ENCODE measurements around the gene SLITRK2.

Gene SLITRK2

GRCh38 chrX:145817331-145818185 is at the start of gene SLITRK2:
Gene SLITRK2 (plus strand): TSS chrX:145817829. CDS start chrX:145822426, 4,597 bp downstream.
- no peak for DNase-seq (ENCODE audit: insufficient read length, low spot score)
- no peak for FAIRE-seq

- FAIRE-seq (no peak), DNase-seq (ENCODE audit: insufficient read length, low spot score) (no peak)
These were observed 44.6 kb upstream of the SLITRK2 start for GRCh38 chrX:145773006-145773405.

- no peak for FAIRE-seq
- DNase-seq (ENCODE audit: insufficient read length, low spot score) = no peak
These were observed 25.3 kb upstream of the SLITRK2 start for GRCh38 chrX:145792281-145792680.

- FAIRE-seq = no peak
- no peak for DNase-seq (ENCODE audit: insufficient read length, low spot score)
These were observed 14.1 kb upstream of the SLITRK2 start for GRCh38 chrX:145803508-145803907.

GRCh38 chrX:145813081-145813480 is 4.5 kb upstream of the SLITRK2 start:
- no peak for DNase-seq (ENCODE audit: insufficient read length, low spot score)
- no peak for FAIRE-seq

GRCh38 chrX:145816601-145817315 is 871 bp upstream of the SLITRK2 start:
- FAIRE-seq = no peak
- DNase-seq (ENCODE audit: insufficient read length, low spot score) = no peak

- no peak for DNase-seq (ENCODE audit: insufficient read length, low spot score)
- FAIRE-seq = no peak
These were observed 821 bp downstream of the SLITRK2 start for GRCh38 chrX:145818186-145819113.

- FAIRE-seq = no peak
- DNase-seq (ENCODE audit: insufficient read length, low spot score) = no peak
These were observed 3.2 kb downstream of the SLITRK2 start for GRCh38 chrX:145820825-145821224.

GRCh38 chrX:145821291-145821897 is 3.8 kb downstream of the SLITRK2 start:
- no peak for FAIRE-seq

GRCh38 chrX:145821898-145822571 is 4.4 kb downstream of the SLITRK2 start:
- FAIRE-seq (no peak), DNase-seq (ENCODE audit: insufficient read length, low spot score) (no peak)

More at GRCh38 chrX:145821291-145821897, 3.8 kb downstream of the SLITRK2 start:
- no peak for DNase-seq (ENCODE audit: insufficient read length, low spot score)

- FAIRE-seq (no peak), DNase-seq (ENCODE audit: insufficient read length, low spot score) (no peak)
These were observed 5.5 kb downstream of the SLITRK2 start for GRCh38 chrX:145823132-145823531.

GRCh38 chrX:145825896-145826295 is 8.3 kb downstream of the SLITRK2 start:
- no peak for FAIRE-seq
- DNase-seq (ENCODE audit: insufficient read length, low spot score) = no peak

GRCh38 chrX:145826466-145826865 is 8.8 kb downstream of the SLITRK2 start:
- FAIRE-seq (no peak), DNase-seq (ENCODE audit: insufficient read length, low spot score) (no peak)

GRCh38 chrX:145832796-145833195 is 15.2 kb downstream of the SLITRK2 start:
- DNase-seq (ENCODE audit: insufficient read length, low spot score) (no peak), FAIRE-seq (no peak)

- DNase-seq (ENCODE audit: insufficient read length, low spot score) (no peak), FAIRE-seq (no peak)
These were observed 22.9 kb downstream of the SLITRK2 start for GRCh38 chrX:145840531-145840930.

GRCh38 chrX:145843146-145843904 is 25.7 kb downstream of the SLITRK2 start:
- no peak for FAIRE-seq
- DNase-seq (ENCODE audit: insufficient read length, low spot score) = no peak

GRCh38 chrX:145844886-145845285 is 27.3 kb downstream of the SLITRK2 start:
- FAIRE-seq (no peak), DNase-seq (ENCODE audit: insufficient read length, low spot score) (no peak)

- FAIRE-seq (no peak), DNase-seq (ENCODE audit: insufficient read length, low spot score) (no peak)
These were observed 30.8 kb downstream of the SLITRK2 start for GRCh38 chrX:145848448-145848847.

- no peak for FAIRE-seq
- DNase-seq (ENCODE audit: insufficient read length, low spot score) = no peak
These were observed 31.2 kb downstream of the SLITRK2 start for GRCh38 chrX:145848857-145849256.
